ENCODE data around the gene THOC5.
"Not testable (repeated sequence)": the region's sequence is repeated elsewhere in the genome, so short reads cannot be mapped to it uniquely, and the experiment has no call there.

Gene THOC5

DNA sequence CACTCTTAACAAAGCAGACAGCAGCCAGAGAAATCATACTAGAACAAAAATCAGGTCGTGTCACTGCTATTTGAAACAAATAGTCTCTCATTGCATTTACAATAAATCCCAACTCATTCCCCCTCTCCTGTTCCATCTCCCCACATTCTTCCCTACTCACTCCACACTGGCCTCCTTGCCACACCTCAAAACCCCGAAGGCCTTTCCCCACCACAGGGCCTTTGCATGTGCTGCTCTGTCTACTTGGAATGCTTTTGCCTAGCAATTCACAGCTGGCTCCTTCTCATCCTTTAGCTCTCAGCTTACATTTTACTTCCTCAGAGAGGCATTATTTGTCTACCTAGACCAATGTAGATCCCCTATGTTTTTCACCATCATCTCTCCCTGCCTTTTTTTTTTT lies 6.3 kb upstream of the THOC5 start:
- no peak for DNase-seq

DNA sequence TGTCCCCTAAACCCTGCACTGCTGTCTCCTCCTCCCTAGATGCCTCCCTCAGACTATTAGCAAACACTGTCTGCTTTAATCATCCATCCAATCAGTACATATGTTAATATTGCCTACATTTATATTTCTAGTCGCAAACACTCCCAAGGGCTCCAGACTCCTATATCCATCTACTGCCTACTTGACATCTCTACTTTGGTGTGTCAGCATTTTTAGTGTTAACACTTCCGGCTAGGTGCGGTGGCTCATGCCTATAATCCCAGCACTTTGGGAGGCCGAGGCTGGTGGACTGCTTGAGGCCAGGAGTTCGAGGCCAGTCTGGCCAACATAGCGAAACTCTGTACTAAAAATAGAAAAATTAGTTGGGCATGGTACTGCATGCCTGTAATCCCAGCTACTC lies 5.5 kb upstream of the THOC5 start:
- no peak for DNase-seq

DNA sequence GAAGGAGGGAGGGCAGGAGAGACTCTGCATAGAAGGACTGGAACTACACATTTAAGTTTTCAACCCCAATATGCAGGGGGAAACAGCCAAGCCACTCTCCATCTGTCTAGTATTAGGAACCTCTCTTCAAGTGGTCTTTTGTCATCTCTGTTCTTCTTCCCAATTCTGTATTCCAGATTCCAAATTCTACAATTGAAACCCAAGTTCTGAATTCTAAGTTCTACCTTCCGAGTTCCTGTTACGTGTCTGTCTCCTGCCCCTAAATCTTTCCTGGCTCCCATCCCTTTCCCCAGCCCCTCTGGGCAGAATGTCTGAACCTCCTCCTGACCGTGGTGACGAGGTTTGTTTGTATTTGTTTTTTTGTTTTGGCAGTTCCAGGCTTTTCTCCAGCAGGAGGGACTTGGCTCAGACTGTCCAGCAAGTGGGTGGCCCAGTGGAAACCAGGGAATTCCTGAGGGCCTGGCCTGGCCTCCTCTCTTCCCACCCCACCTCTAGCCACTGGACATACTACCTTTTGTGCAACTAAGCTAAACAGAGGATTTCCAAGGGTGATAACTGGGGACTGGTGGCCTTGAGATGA lies 1.6 kb upstream of the THOC5 start:
- DNase-seq, result no peak

DNA sequence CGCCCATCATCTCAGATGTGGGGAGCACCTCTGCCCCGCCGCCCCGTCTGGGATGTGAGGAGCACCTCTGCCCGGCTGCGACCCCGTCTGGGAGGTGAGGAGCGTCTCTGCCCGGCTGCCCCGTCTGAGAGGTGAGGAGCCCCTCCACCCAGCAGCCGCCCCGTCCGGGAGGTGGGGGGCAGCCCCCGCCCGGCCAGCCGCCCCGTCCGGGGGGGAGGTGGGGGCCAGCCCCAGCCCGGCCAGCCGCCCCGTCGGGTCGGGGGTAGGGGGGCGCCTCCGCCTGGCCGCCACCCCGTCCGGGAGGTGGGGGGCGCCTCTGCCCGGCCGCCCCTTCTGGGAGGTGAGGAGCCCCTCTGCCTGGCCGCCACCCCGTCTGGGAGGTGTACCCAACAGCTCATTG lies 1.2 kb downstream of the THOC5 start:
- DNase-seq, result not testable (repeated sequence)

DNA sequence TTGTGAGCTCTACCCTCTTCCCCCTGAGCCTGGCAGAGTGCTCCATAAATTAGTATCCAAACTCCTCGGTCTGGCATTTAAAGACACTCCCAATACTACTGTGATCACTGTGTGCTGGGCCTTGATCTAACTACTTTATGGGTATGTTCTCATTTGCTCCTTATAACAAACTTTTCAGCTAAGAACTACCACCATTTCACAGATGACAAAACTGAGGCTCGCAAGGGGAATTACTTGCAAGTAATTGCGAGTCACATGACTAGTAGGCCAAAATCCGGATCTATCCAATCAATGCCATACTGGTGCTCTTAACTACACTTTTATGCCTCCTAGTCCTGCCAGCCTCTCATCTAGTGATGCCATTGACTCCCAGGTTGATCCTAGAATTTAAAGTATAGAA lies 3.6 kb downstream of the THOC5 start:
- no peak for DNase-seq

DNA sequence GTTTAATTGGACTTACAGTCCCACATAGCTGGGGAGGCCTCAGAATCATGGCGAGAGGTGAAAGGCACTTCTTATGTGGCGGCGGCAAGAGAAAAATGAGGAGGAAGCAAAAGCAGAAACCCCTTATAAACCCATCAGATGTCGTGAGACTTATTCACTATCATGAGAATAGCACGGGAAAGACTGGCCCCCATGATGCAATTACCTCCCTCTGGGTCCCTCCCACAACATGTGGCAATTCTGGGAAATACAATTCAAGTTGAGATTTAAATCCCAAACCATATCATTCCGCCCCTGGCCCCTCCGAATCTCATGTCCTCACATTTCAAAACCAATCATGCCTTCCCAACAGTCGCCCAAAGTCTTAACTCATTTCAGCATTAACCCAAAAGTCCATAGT lies 8.5 kb downstream of the THOC5 start:
- DNase-seq, result not testable (repeated sequence)

DNA sequence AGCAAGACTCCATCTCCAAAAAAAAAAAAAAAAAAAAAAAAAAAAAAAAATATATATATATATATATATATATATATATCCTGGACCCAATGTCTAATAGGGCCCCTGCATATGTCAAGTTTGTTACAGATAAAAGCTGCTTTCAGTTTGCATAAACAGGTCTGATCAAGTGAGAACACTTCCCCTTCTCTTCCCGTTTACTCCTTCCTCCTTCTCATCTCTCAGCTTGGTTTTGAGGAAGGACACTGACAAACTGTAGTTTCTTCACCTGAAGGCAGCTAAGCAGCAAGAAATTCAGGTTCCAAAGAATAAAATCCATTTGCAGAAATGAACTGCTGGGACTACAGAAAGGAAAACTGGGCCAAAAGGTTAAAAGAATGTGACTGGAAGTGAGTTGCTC lies 11.7 kb downstream of the THOC5 start:
- DNase-seq, result no peak

DNA sequence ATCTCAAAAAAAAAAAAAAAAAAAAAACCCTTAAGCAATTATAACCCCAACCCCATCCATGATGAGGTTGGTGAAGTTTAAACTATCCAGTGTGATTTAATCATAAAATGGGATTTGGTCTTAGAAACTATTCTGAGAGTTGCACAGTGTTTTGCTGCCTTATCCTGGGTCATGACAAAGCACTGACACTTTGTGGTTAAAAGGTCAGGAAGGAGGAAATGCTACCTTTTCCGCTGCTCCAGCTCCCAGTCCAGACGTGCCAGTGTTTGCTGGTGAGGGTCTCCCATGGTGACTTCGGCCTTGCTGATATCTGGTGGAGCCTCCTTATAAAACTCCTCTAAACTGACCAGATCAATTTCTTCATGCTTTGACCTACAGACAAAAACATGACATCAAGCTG lies 14.5 kb downstream of the THOC5 start:
- DNase-seq, result no peak

DNA sequence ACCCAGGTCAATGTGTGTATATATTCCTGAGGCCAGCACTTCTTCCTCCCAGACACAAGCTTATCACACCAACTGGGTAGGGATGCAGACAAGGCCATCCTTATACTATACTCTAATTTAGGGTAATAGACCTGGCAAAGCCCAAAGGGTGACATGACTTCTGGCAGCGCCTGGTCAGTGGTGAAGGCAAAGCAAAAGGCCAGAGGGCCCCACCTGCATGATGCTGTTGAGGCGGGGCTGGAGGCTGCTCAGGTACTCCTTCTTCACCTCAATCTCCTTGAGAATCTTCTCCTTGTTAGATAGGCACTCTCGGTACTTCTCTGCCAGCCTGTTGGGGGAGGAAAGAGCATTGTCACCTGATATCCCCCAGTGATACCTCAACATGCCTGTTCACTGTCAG lies 17.1 kb downstream of the THOC5 start:
- no peak for DNase-seq

DNA sequence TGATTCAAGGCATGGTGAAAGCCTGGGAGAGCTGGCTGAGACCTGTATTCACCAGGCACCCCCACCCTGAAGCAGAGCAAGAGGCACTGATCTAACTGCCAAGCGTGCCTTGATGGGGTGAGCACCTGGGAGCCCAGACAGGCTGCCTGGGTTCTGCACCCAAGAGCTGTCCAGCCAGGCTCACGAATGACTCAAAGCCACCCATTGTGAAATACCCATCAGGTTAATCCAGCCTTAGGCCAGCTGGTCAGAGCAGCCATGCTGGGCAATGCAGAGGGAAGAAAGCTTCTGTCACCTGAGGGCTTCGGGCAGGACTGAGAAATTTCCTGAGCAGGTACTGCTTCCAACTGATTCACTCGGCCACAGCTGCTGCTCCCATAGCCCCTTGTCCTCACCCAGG lies 22.1 kb downstream of the THOC5 start:
- no peak for DNase-seq

DNA sequence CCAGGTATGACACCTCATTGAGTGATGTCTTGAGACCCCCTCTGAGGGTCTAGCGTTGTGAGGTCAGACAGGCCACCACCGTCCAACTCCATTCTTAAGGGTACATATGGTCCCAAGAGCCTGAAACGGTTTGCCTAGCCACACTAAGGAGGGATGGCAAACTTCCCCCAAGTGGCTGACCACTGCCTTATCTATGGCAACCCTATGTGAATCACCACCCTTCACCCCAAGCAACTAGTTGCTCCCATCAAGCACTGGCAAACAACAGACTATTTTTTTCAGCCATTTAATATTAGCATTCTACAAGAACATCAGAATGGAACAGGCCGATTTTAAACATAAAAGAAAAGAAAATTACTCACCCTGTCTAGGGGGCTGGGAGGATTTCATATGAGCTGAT lies 22.8 kb downstream of the THOC5 start:
- DNase-seq, result no peak

DNA sequence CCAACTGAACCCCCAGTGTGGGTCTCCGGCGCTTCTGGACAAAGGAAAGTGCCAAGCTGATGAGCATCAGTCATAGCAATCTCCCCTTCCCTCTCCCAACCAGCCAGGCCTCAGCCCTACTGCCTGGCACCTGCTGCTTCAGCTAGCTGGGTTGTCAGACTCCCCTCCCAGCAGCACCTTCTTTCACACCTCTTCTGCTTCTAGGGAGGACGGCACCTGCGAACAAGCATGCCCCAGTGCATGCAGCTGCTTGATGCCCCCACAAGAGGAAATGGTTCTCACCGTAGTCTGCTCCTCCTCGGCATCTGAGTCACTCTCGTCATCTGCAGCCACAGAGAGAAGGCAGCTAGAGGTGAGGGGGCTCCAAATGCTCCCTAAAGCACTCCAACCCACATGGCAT lies 25.4 kb downstream of the THOC5 start:
- DNase-seq, result no peak

DNA sequence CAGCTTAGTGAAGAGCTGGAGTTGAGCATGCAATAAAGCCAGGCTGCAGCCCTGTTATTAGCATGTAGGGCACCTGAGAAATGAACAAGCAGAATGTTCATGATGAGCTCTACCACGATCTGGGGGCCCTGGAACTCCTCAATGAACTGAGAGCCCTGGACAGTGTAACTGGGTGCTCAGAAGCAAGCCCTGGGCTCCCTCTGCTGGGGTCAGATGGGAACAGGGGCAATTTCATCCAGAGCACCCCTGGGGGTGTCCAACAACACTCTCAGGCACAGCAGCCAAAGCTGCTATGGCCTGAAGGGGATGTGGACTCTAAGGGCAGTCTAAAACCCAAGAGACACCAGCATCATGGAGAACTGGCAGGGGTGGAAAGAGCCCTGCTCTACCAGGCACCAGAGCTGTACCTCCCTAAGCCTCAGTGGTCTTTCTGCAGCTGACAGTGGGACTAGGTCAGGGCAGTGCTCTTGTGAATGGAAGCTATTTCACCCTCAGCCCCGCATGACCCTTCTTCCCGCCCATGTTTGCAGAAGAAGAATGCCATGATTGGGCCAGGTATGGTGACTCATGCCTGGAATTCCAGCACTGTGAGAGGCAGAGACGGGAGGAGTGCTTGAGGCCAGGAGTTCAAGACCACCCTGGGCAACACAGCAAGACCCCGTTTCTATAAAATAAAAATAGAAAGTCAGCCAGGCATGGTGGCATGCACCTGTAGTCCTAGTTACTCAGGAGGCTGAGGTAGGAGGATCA lies 28.9 kb downstream of the THOC5 start:
- no peak for DNase-seq

DNA sequence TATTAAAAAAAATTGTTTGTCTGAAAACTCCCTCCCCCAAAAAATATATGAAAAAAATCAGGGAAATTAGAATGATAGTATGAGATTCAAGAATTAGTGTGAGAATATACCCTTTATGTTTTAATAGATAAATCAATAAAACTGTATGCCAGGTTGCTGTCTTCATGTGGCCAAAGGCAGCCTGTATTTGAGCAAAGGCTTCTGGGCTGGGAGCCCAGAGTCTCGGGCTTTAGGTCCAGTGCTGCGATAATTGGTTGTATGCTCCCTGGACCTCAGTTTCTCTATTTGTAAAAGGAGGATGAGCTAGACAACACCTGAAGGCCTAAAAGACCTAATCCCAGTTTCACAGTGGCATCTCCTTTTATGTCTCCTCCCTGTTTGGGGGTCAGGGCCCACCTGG lies 29.8 kb downstream of the THOC5 start:
- DNase-seq, result no peak

DNA sequence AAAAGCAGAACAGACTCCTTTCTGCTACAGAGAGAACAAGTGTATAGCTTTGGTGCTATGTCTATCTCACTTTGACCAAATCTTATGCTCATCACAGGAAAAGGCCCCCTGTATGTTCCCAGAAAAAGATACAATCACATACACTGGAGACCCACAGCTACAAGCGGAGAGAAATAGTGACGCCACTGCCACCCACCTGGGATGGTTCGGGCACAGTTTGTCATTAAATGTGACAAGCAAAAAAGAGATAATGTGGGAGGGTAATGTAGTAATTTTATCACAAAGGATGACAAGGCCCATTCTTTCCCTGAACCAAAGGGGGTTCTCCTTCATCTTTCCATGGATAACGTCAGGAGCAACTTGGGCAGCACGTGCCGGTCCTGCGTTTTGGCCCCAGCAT lies 32.0 kb downstream of the THOC5 start:
- DNase-seq, result no peak

DNA sequence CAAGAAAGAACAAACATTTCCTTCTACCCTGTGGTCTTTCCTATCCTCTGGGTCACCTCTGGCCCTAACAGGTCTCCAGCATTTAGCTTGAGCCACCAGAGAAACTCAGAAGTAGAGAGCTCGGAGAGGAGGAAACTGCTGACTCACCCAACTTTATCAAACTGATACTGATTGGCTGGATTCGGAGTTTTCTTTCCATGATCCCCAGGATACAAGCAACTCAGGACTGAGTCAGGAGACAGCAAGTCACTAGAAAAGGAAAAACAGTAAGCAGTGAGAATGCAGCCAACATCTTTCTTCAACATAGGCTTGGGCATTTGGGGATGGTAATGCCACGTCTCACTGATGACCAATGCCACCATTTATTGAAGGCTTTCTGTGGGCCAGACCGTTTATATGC lies 32.7 kb downstream of the THOC5 start:
- no peak for DNase-seq

DNA sequence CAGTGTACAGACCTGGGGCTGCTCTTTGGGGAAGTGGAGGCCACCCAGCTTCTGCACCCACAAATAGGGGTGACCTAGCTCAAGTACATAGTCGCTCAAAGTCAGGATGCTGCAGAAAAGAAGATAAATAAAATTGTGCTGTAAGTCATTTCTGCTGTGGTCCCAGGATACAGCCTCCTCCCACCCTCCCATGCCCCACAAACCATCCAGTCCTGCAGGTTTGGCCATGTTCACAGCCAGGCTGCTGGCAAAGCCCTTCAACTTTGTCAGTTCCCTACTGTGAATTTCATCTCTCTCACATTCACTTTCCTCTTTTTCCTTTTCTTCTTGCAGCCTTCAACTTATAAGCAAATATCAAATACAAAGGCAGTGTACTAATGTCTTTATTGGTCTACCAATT lies 33.6 kb downstream of the THOC5 start:
- no peak for DNase-seq

DNA sequence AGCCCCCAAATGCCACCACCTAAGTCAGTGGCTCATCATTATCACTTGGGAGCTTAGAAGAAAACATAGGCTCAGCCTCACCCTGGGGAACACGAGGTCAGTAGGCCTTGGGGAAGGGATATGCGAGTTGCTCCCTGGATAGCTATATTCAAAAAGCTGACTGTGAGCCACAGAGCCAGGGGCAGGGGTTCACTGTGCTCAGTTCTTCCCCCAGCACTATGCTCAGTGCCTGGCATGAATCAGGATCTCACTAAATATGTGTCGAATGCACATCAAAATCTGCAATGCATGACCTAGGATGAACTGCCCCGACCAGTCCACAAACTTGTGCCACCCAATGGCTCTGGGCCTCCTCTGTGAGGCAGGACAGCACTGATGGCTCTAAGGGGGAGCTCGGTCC lies 35.1 kb downstream of the THOC5 start:
- DNase-seq, result no peak

DNA sequence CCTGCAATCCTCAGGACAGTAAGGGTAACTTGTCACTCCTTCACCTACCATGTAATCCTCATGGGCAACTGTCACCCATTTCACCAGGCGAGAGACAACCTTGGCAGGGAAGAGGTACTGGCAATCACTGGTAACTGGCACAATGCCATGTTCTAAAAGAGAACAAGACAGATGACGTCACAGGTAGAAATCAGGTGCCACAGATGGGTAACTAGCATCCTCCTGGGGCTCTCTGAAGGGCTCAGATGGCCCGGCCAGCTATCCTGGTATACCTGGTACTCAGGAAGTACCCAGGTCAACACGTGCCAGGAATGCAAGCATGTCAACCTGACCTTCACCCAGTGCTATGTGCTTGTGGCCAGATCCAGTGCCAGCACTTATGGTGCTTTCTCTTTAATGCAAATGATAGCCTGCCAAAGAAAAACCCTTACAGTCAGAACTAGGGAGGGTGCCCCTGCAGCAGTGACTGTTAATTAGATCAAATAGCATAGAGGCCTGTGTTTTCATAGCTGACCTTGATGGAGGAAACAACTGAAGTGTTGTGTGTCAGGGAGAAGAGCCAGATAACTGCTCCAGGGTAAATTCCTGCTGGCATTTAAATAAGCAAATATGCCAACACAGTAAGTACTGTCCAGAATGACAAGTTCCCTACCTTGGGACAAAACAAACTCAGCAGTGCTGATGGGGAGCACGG lies 36.2 kb downstream of the THOC5 start:
- DNase-seq, result no peak

DNA sequence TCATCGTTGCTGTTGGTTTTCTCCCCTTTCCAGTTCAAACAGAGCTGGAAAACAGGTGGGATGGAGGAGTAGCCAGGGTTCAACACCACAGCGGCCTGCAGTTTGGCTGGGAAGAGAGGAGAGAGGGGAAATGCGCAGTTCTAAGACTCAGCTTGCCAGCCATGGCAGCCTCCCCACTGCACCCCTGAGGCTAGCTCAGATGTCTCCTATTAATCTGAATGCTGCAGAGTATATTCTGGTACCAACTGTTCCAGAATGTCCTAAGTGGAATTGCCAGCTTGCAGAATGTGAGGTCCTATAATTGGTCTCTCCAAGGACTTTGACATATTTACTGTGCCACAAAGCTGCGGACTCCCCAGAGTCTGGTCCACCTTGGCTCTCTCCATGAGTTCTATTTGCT lies 41.5 kb downstream of the THOC5 start:
- DNase-seq, result no peak

DNA sequence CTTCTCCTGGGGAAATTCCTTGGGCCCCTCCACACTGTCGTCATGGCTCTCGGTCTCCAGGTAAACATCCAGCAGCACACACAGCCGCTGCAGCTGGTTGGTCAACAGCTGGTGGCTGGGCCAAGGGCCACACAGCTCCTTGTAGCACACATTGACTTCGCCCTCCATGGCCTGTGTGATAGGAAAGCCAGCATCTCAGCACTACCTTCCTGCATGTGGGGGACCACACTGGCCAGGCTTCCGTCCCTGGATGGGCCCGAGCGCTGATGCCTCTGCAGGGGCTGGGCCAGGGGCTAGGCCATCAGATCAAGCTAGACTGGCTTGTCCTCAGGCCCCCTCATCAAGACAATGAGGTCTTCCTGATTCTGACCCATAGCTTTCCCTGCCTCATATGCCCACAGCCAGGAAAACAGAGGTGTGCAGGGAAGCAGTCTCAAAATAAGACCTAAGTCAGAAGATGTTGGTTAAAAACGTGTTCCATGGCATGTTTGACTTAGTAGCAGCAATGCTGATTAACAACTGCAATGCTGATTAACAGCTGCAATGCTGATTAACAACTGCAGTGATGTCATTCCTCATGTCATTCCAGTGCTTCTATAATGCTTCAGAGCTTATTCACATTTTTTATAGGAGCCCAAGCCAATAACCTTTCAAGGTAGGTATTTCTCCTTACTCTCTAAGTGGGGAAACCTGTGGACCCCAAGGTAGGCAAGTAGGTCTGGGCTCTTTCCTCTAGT lies 42.3 kb downstream of the THOC5 start:
- no peak for DNase-seq

DNA sequence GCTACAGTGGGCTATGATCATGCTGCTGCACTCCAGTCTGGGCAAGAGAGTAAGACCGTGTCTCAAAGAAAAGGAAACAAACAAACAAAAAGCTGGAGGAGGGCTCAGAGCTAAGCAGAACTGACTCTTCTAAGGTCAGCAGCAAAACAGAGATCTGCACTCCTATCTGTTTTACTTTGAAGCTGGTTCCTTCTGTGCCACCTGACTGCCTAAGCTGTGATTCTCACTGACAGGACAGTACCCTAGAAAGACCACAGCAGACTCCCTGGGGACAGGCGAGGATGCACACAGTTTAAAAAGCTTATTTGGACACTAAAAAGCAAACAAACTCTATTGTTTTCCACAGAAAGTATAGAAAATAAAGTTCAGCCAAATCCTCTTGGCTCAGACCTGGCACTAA lies 43.0 kb downstream of the THOC5 start:
- DNase-seq, result no peak

DNA sequence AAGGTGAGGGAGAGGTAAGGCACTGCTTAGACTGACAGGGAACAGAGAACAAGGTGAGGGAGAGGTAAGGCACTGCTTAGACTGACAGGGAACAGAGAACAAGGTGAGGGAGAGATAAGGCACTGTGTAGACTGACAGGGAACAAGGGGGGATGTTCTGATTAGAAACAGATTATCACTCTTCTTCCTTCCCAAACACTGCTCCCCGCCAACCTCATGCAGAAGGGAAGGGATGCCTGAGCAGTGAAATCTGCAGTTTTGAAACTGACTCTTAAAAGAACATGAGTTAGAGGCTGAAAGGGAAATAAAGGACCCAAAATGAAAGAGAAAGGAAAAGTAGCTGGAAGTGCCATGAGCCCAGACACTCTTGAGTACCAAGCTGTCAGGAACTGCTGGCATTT lies 43.7 kb downstream of the THOC5 start:
- DNase-seq, result no peak

DNA sequence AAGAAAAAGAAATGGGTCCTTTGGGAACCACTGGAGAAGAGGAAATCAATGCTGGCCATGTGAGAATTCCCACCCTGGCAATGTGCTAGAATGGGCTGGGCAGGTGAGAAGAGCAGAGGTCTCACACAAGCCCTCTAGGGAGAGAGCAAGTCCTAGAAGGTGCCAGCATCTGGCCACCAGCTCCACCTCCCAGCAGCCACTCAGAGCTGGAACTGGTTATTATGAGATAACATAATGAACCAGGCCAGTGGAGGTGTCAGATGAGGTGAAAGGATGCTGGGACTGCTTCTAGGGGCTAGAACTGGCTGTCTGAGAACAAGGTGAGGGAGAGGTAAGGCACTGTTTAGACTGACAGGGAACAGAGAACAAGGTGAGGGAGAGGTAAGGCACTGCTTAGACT lies 44.3 kb downstream of the THOC5 start:
- no peak for DNase-seq

Measured in NCI-H2107 (cell line).